Karpas-422 (cell line): ENCODE data around the gene C8B. TPM values are rescaled to one million over a fixed set of nuclear protein-coding genes. Genes with fewer than 3 reads are reported as not detected.

Source experiments
- DNase-seq: peaks from one replicate; pipeline ENCODE4 v3.0.0-alpha.2; 2015
- H2AFZ ChIP-seq: fragments of 200-600 bp; sonication (generic); 2 replicates; pipeline ENCODE4 v1.6.1; 2014; ENCODE audit warnings: antibody characterized with exemption, low read length, mixed read lengths
- H3K27ac ChIP-seq: fragments of 200-600 bp; sonication (generic); 2 replicates; pipeline ENCODE4 v1.5.1; 2014; ENCODE audit warnings: mild to moderate bottlenecking, low read length, moderate library complexity
- H3K27me3 ChIP-seq: fragments of 200-600 bp; sonication (generic); 2 replicates; pipeline ENCODE4 v1.6.1; 2014; ENCODE audit warnings: low read length, mixed read lengths
- H3K36me3 ChIP-seq: fragments of 200-600 bp; sonication (generic); 2 replicates; pipeline ENCODE4 v1.6.1; 2014; ENCODE audit warnings: low read length, mixed read lengths; ENCODE audit not compliant: insufficient read depth
- H3K4me1 ChIP-seq: fragments of 200-600 bp; sonication (generic); 2 replicates; pipeline ENCODE4 v1.6.1; 2014; ENCODE audit warnings: mild to moderate bottlenecking, low read length, mixed read lengths
- H3K4me2 ChIP-seq: fragments of 200-600 bp; sonication (generic); 2 replicates; pipeline ENCODE4 v1.6.1; 2014; ENCODE audit warnings: low read length, low read depth, mild to moderate bottlenecking; ENCODE audit not compliant: poor library complexity, severe bottlenecking
- H3K4me3 ChIP-seq: fragments of 200-600 bp; sonication (generic); 2 replicates; pipeline ENCODE4 v1.5.1; 2014; ENCODE audit warnings: mild to moderate bottlenecking, antibody characterized with exemption, low read length, mixed read lengths
- H3K79me2 ChIP-seq: fragments of 200-600 bp; sonication (generic); 2 replicates; pipeline ENCODE4 v1.6.1; 2014; ENCODE audit warnings: mild to moderate bottlenecking, low read length, mixed read lengths
- H3K9ac ChIP-seq: fragments of 200-600 bp; sonication (generic); 2 replicates; pipeline ENCODE4 v1.6.0; 2014; ENCODE audit warnings: low read length
- H3K9me2 ChIP-seq: fragments of 200-600 bp; sonication (generic), shearing (Covaris generic); replicated peaks from 2 replicates; pipeline ENCODE4 v1.6.0; 2014; ENCODE audit warnings: mild to moderate bottlenecking, low read length, moderate library complexity; ENCODE audit not compliant: insufficient read depth
- H3K9me3 ChIP-seq: fragments of 300-700, 200-600 bp; sonication (generic); 2 replicates; pipeline ENCODE4 v1.6.1; 2014; ENCODE audit warnings: low read length, mixed read lengths
- H4K20me1 ChIP-seq: fragments of 200-600 bp; sonication (generic); 2 replicates; pipeline ENCODE4 v1.6.1; 2014; ENCODE audit warnings: mild to moderate bottlenecking, antibody characterized with exemption, low read length, low read depth; ENCODE audit not compliant: insufficient read depth
- total RNA-seq: library from RNA; depleted of rRNA; stranded (reverse); fragments of >200 nt; shearing (Covaris generic); gene quantifications from 2 replicates; pipeline ENCODE4 v1.2.3, GENCODE V29; 2014; ENCODE audit warnings: low replicate concordance

Gene C8B
- total RNA-seq, 1 experiment from 2014 or later, result not detected

DNA sequence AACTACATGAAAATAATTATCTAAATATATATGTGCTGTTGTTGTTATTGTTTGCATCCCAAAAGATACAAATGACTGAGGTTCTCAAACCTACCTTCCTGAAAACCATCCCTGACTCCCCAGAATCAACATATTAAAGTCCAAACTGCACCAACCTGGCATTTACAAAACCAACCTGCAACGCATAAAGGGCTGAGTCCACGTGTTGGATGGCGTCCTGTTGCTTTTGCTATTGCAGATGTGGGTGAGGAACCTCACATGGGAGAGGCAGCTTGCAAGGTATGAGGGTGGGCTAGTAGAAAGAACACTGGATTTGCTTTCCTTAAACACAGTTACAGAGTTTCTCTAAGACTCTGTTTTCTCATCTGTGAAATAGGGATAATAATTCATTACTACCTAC lies 1.5 kb upstream of the C8B start:
- Histone ChIP-seq H3K27ac (no peak overlapping the region), H3K9ac (no peak overlapping the region), H3K79me2 (no peaks in the 10 kb centered on the region), H3K9me2 (no peaks in the 10 kb centered on the region), H3K4me1 (no peaks in the 10 kb centered on the region), H3K4me3 (no peak overlapping the region), H4K20me1 (no peaks in the 10 kb centered on the region), H3K27me3 (no peaks in the 10 kb centered on the region; the same call in 1 of the 2 replicates), H3K4me2 (no peak overlapping the region), H2AFZ (no peak overlapping the region), H3K36me3 (no peaks in the 10 kb centered on the region), H3K9me3 (no peaks in the 10 kb centered on the region)
- no peak for DNase-seq

DNA sequence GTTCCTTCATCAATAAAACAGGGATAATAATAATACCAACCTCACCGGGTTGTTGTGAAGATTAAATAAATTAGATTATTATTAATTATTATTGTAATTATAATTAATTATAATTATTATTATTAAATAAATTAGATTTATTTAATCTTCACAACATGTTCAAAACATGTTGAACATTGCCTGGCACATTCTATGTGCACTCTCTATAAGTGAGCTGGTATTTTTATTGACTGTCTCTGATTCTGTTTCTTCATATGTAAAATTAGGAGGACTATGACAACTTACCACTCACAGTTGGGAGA lies 834 bp upstream of the C8B start:
- no peaks in the 10 kb centered on the region for H3K9me3 ChIP-seq
- H2AFZ ChIP-seq, result no peak overlapping the region
- no peaks in the 10 kb centered on the region for H3K36me3 ChIP-seq
- H3K27me3 ChIP-seq, result no peaks in the 10 kb centered on the region; the same call in 1 of the 2 replicates
- H3K4me1 ChIP-seq, result no peaks in the 10 kb centered on the region
- no peaks in the 10 kb centered on the region for H3K79me2 ChIP-seq
- no peak overlapping the region for H3K9ac ChIP-seq
- no peak overlapping the region for H3K27ac ChIP-seq
- no peak overlapping the region for H3K4me2 ChIP-seq
- DNase-seq, result no peak
- no peak overlapping the region for H3K4me3 ChIP-seq
- no peaks in the 10 kb centered on the region for H3K9me2 ChIP-seq
- no peaks in the 10 kb centered on the region for H4K20me1 ChIP-seq

DNA sequence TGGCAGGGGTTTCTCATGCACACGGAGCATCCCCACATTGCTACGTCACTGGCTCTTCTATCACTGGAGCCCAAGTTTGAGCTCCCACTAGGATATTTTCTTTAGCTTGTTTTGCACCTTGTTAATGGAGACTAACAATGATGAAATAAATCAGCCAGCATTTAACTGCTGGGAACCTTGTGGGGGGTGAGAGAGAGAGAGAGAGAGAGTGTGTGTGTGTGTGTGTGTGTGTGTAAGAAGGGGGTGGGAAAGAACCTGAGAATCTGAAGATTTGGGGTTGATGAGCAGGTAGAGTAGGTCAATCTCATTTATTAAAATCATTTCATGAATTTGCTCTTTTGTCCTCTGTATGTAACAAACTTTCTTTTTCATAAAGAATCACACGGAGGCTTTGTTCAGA lies 624 bp downstream of the C8B start:
- Histone ChIP-seq H3K9me3 (no peaks in the 10 kb centered on the region), H3K27me3 (no peaks in the 10 kb centered on the region; the same call in 1 of the 2 replicates), H3K4me3 (no peak overlapping the region), H3K4me1 (no peaks in the 10 kb centered on the region), H2AFZ (no peak overlapping the region), H3K27ac (no peak overlapping the region), H3K36me3 (no peaks in the 10 kb centered on the region), H3K79me2 (no peaks in the 10 kb centered on the region), H3K4me2 (no peak overlapping the region), H3K9ac (no peak overlapping the region), H4K20me1 (no peaks in the 10 kb centered on the region), H3K9me2 (no peaks in the 10 kb centered on the region)
- DNase-seq, result no peak

DNA sequence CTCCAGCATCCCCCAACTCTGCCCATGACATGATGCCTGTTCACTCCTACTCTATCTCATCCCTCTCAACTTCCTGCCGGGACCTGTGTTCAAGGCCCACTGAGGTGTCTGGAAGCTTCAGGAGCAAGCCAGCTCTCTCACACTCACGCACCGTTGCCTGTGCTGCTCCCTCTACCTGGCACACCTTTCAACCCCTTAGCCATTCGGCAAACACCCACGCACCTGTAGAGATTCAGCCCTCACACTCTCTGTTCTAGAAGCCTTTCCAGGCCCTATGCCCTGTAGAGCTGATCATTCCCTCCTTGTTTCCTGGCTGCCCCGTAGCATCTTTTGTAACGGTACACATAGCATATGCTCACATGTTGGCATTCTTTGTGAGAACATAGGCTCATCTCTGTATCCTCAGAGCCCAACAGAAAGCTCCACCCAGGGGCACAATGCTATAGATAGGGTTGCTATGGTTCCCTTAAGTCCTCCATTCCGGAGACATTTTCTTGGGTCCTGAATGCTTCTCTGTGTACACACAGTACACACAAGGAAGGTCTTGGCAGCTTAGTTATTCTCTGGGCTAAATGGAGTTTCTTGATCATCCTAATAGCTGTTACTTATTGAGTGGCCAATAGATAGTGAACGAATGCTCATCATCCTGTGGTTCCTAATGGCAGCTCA lies 1.3 kb downstream of the C8B start:
- Histone ChIP-seq H3K27me3 (no peaks in the 10 kb centered on the region; the same call in 1 of the 2 replicates), H3K4me3 (no peak overlapping the region), H3K9ac (no peak overlapping the region), H3K4me2 (no peak overlapping the region), H4K20me1 (no peaks in the 10 kb centered on the region), H3K4me1 (no peaks in the 10 kb centered on the region), H3K9me2 (no peaks in the 10 kb centered on the region), H3K9me3 (no peaks in the 10 kb centered on the region), H3K27ac (no peak overlapping the region), H3K79me2 (no peaks in the 10 kb centered on the region), H2AFZ (no peak overlapping the region), H3K36me3 (no peaks in the 10 kb centered on the region)
- no peak for DNase-seq

DNA sequence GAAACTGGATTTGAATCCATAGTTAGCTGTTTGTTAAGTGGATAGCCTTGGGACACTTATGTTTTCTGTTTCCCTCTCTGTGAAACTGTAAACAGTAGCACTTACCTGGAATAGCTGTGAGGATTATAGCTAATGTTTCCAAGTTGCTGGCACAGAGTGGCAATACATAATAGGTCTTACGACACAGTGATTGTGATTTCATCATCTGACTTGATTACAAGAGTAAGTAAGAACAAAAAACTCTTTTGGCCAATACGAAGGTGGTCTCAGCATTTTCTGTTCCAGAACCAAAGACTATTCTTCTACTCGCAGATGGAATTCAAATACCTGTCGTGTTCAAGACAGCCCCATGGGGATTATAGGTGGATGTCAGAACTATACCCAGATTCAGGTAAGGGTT lies 2.1 kb downstream of the C8B start:
- no peaks in the 10 kb centered on the region for H3K9me2 ChIP-seq

DNA sequence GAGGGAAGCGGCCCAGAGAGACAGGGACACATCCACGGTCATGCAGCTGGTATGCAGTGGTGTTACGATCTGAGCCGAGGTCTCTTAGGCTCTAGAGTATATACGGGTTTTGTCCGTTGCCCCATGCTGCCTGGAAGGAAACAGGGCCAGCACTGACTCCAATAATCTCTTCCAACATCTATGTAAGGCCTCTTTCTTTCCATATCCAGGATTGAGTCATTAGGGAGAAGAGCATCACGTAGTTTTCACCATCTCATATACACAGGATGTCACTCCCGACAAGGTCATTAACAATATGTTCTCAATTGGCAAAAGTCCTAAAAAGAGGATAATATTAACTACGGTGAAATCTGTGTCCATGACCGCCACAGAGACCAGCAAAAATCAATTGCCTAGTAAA lies 4.4 kb downstream of the C8B start:
- H3K9me3 ChIP-seq, result no peaks in the 10 kb centered on the region
- H4K20me1 ChIP-seq, result no peaks in the 10 kb centered on the region
- H3K9ac ChIP-seq, result no peak overlapping the region
- H3K79me2 ChIP-seq, result no peaks in the 10 kb centered on the region
- H3K4me3 ChIP-seq, result no peak overlapping the region
- DNase-seq, result no peak
- no peak overlapping the region for H2AFZ ChIP-seq
- H3K36me3 ChIP-seq, result no peaks in the 10 kb centered on the region
- H3K4me1 ChIP-seq, result no peaks in the 10 kb centered on the region
- no peaks in the 10 kb centered on the region for H3K9me2 ChIP-seq
- no peak overlapping the region for H3K27ac ChIP-seq
- no peak overlapping the region for H3K4me2 ChIP-seq
- H3K27me3 ChIP-seq, result no peaks in the 10 kb centered on the region; the same call in 1 of the 2 replicates

More for the DNA sequence above, 2.1 kb downstream of the C8B start:
- Histone ChIP-seq H3K9ac (no peak overlapping the region), H3K27me3 (no peaks in the 10 kb centered on the region; the same call in 1 of the 2 replicates), H4K20me1 (no peaks in the 10 kb centered on the region), H3K4me1 (no peaks in the 10 kb centered on the region), H3K9me3 (no peaks in the 10 kb centered on the region), H3K4me3 (no peak overlapping the region), H3K36me3 (no peaks in the 10 kb centered on the region), H2AFZ (no peak overlapping the region), H3K79me2 (no peaks in the 10 kb centered on the region), H3K27ac (no peak overlapping the region), H3K4me2 (no peak overlapping the region)
- DNase-seq, result no peak

DNA sequence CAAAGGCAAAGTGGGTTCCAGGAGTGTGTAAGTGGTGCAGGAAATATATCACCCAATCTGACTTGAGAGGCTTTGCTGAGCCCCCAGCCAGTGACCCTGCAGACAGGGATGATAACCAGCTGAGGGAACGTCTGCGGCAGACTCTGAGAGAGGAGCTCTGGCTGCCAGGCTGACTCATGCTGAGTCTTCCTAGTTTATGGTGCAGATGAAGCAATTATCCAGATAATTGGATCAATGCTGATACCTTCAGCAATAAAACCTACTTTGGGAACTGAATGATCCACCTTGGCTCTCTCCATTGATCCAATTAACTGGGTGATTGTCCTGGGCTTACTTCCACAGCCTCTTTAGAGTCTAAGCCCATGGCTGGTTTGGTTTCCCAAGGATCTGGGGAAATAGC lies 7.3 kb downstream of the C8B start:
- Histone ChIP-seq H3K4me2 (no peak overlapping the region), H3K9me2 (no peaks in the 10 kb centered on the region), H4K20me1 (no peaks in the 10 kb centered on the region), H3K36me3 (no peaks in the 10 kb centered on the region), H3K9me3 (no peaks in the 10 kb centered on the region), H3K27ac (no peak overlapping the region), H2AFZ (no peak overlapping the region), H3K4me3 (no peak overlapping the region), H3K9ac (no peak overlapping the region), H3K79me2 (no peaks in the 10 kb centered on the region), H3K27me3 (no peaks in the 10 kb centered on the region; the same call in 1 of the 2 replicates), H3K4me1 (no peaks in the 10 kb centered on the region)
- DNase-seq, result no peak

DNA sequence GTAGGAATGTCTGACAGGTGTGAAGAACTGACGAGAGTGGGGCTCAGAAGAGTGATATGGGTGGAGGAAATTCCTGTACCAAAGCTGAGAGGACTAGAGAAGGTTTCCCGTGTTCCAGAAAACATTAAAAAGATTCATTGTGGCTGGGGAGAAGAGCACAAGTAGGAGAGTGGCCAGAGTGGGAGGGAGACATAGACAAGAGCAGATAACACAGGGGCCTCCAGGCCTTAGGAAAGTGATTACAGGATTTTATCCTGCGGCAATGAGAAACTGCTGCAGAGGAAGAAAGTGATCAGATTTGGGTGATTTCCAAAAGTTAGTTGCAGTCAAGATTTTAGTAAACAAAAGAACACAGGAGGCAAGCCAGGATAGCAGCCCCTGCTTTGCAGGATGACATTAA lies 7.9 kb downstream of the C8B start:
- no peaks in the 10 kb centered on the region for H3K9me3 ChIP-seq
- no peaks in the 10 kb centered on the region; the same call in 1 of the 2 replicates for H3K27me3 ChIP-seq
- H3K36me3 ChIP-seq, result no peaks in the 10 kb centered on the region
- H3K27ac ChIP-seq, result no peak overlapping the region
- H2AFZ ChIP-seq, result no peak overlapping the region
- H3K4me1 ChIP-seq, result no peaks in the 10 kb centered on the region
- H4K20me1 ChIP-seq, result no peaks in the 10 kb centered on the region
- H3K4me2 ChIP-seq, result no peak overlapping the region
- H3K9ac ChIP-seq, result no peak overlapping the region
- no peak overlapping the region for H3K4me3 ChIP-seq
- no peaks in the 10 kb centered on the region for H3K79me2 ChIP-seq
- no peaks in the 10 kb centered on the region for H3K9me2 ChIP-seq
- no peak for DNase-seq
